HepG2 (cell line): ENCODE measurements around the gene ALB. TPM values are rescaled to one million over a fixed set of nuclear protein-coding genes. Genes with fewer than 3 reads are reported as not detected.

Experiments used
- ATAC-seq: fragments of 200-7000 bp; cut with Tn5 transposase; 3 replicates; pipeline ENCODE4 v1.9.1; 2020; ENCODE audit warnings: mild to moderate bottlenecking, moderate library complexity
- BruUV-seq: library from RNA; stranded (reverse); fragments of 400-500 nt; replicated peaks from 2 replicates; lab custom pipeline; 2021; lab: Mats Ljungman, UMichigan
- CTCF ChIA-PET: fragments of 300-600 bp; formaldehyde crosslinking; extraction: SDS; loops from one replicate; lab custom pipeline; 2021; ENCODE audit warnings: low total read pairs, inconsistent platforms, low intra/inter-chr PET ratio; lab: Yijun Ruan, JAX
- POLR2A ChIA-PET: fragments of 350-600 bp; sonication (Branson Sonifier 250); formaldehyde crosslinking; loops from one replicate; lab custom pipeline; 2020; ENCODE audit warnings: antibody characterized with exemption, inconsistent platforms; lab: Yijun Ruan, JAX
- DNase-seq: peaks from one replicate; pipeline ENCODE4 v3.0.0-alpha.2; 2015; ENCODE audit warnings: low spot score
- FAIRE-seq: peaks from 3 replicates; lab custom pipeline; 2011; peaks lifted over from hg19 to GRCh38; lab: Jason Lieb, UNC
- H2AFZ ChIP-seq: one replicate; pipeline ENCODE4 v1.6.1; 2011; ENCODE audit warnings: low read length, inconsistent platforms
- H3K27ac ChIP-seq: fragments of 300-600 bp; 3 replicates; pipeline ENCODE4 v1.8.0; 2011; ENCODE audit warnings: mixed run types, mild to moderate bottlenecking, mixed read lengths, low read length, inconsistent platforms; ENCODE audit not compliant: insufficient read depth; ENCODE audit errors: extremely low read length
- H3K27me3 ChIP-seq, 2 experiments: fragments of 200-600 bp in 1 of 2; 2 replicates in 1 of 2; 3 replicates in 1 of 2; pipeline versions ENCODE4 v1.6.0 to v1.8.0; 2011; ENCODE audit warnings: low read length in 2 of 2, mild to moderate bottlenecking in 2 of 2, moderate library complexity in 2 of 2, inconsistent platforms in 1 of 2; ENCODE audit not compliant: insufficient read depth in 2 of 2, control insufficient read depth in 1 of 2
- H3K36me3 ChIP-seq, 2 experiments: fragments of 200-600 bp in 1 of 2; replicated peaks in 1 of 2; 2 replicates in 1 of 2; 3 replicates in 1 of 2; pipeline versions ENCODE4 v1.5.1 to v1.8.0; 2011; ENCODE audit warnings: low read length in 2 of 2, inconsistent platforms in 1 of 2; ENCODE audit not compliant: insufficient read depth in 2 of 2, control insufficient read depth in 1 of 2
- H3K4me1 ChIP-seq: 2 replicates; pipeline ENCODE4 v1.5.1; 2012; ENCODE audit warnings: low read length, inconsistent platforms; ENCODE audit not compliant: insufficient read depth
- H3K4me2 ChIP-seq: 2 replicates; pipeline ENCODE4 v1.6.0; 2011; ENCODE audit warnings: low read depth, low read length, inconsistent platforms
- H3K4me3 ChIP-seq, 3 experiments: fragments of 200-600 bp in 1 of 3; sonication (generic), shearing (Covaris generic) in 1 of 3; replicated peaks in 1 of 3; 2 replicates each; pipeline ENCODE4 v1.5.1; 2011 to 2016; ENCODE audit warnings: low read length in 3 of 3, inconsistent platforms in 2 of 3, low read depth in 2 of 3, mild to moderate bottlenecking in 2 of 3, control low read depth in 1 of 3, mixed read lengths in 1 of 3; ENCODE audit not compliant: insufficient read depth in 1 of 3
- H3K79me2 ChIP-seq: one replicate; pipeline ENCODE4 v1.6.1; 2011; ENCODE audit warnings: low read length, inconsistent platforms; ENCODE audit not compliant: insufficient read depth
- H3K9ac ChIP-seq: 2 replicates; pipeline ENCODE4 v1.6.0; 2011; ENCODE audit warnings: mild to moderate bottlenecking, low read depth, low read length, inconsistent platforms; ENCODE audit not compliant: insufficient read depth
- H3K9me3 ChIP-seq: 2 replicates; pipeline ENCODE4 v1.5.1; 2012; ENCODE audit warnings: mild to moderate bottlenecking, low read length
- H4K20me1 ChIP-seq: 2 replicates; pipeline ENCODE4 v1.6.0; 2011; ENCODE audit warnings: inconsistent platforms, mild to moderate bottlenecking, low read length, moderate library complexity; ENCODE audit not compliant: insufficient read depth
- GPN1 ChIP-seq: sonication (generic); formaldehyde crosslinking; IDR thresholded peaks from 2 replicates; pipeline ENCODE4 v1.5.1; 2020; ENCODE audit warnings: missing genetic modification reagents, borderline replicate concordance
- MAFG ChIP-seq: sonication (generic); formaldehyde crosslinking; IDR thresholded peaks from 2 replicates; pipeline ENCODE4 v1.5.1; 2020; ENCODE audit warnings: mild to moderate bottlenecking, missing genetic modification reagents
- MBD4 ChIP-seq: IDR thresholded peaks from 2 replicates; pipeline ENCODE4 v1.6.1; 2012; ENCODE audit warnings: low read length, inconsistent platforms, borderline replicate concordance
- NFATC3 ChIP-seq: sonication (generic); formaldehyde crosslinking; IDR thresholded peaks from 2 replicates; pipeline ENCODE4 v1.5.1; 2020; ENCODE audit warnings: mild to moderate bottlenecking, missing genetic modification reagents
- POLR2AphosphoS5 ChIP-seq: IDR thresholded peaks from 2 replicates; pipeline ENCODE4 v1.6.1; 2012; ENCODE audit warnings: low read depth, low read length
- RBFOX2 ChIP-seq: fragments of 200-400 bp; formaldehyde crosslinking; IDR thresholded peaks from 2 replicates; pipeline ENCODE4 v1.6.1; 2017; ENCODE audit warnings: low read depth, mild to moderate bottlenecking, low read length
- ZBTB43 ChIP-seq: sonication (generic); formaldehyde crosslinking; conservative IDR thresholded peaks from 2 replicates; pipeline ENCODE4 v1.4.0; 2020; ENCODE audit warnings: missing genetic modification reagents
- ZFP37 ChIP-seq: sonication (generic); formaldehyde crosslinking; IDR thresholded peaks from 2 replicates; pipeline ENCODE4 v1.4.0; 2020; ENCODE audit warnings: missing genetic modification reagents, borderline replicate concordance
- ZMYM2 ChIP-seq: sonication (generic); formaldehyde crosslinking; IDR thresholded peaks from 2 replicates; pipeline ENCODE4 v1.8.0; 2022; ENCODE audit warnings: mild to moderate bottlenecking, missing genetic modification reagents
- ZNF367 ChIP-seq: sonication (generic); formaldehyde crosslinking; IDR thresholded peaks from 2 replicates; pipeline ENCODE4 v1.4.0; 2020; ENCODE audit warnings: missing genetic modification reagents, borderline replicate concordance
- ZNF496 ChIP-seq: sonication (generic); formaldehyde crosslinking; IDR thresholded peaks from 2 replicates; pipeline ENCODE4 v1.8.1; 2023; ENCODE audit warnings: mild to moderate bottlenecking, moderate library complexity, missing genetic modification reagents; ENCODE audit not compliant: insufficient replicate concordance
- ZNF530 ChIP-seq: sonication (generic); formaldehyde crosslinking; IDR thresholded peaks from 2 replicates; pipeline ENCODE4 v1.5.0; 2020; ENCODE audit warnings: low read depth, mild to moderate bottlenecking, missing genetic modification reagents
- ZNF589 ChIP-seq: sonication (generic); formaldehyde crosslinking; conservative IDR thresholded peaks from 2 replicates; pipeline ENCODE4 v1.8.0; 2022; ENCODE audit warnings: mild to moderate bottlenecking, moderate library complexity, missing genetic modification reagents
- WGBS: methylation state at CpG from one replicate; pipeline ENCODE4 v1.1.6; 2017; ENCODE audit warnings: low lambda C conversion rate; 5-methylcytosine and 5-hydroxymethylcytosine counted together
- in situ Hi-C: cut with HindIII; loops from 2 replicates; pipeline ENCODE4 v1.10.0; 2017; ENCODE audit warnings: low pct_unique_long_range_greater_than_20kb; ENCODE audit not compliant: extremely low pct_ligation_motif_present
- intact Hi-C: fragments of 100-400 bp; cut with micrococcal nuclease; formaldehyde crosslinking; loops from one replicate; pipeline ENCODE4 v1.10.0; 2022; ENCODE audit not compliant: unreplicated experiment
- polyA plus RNA-seq, 8 experiments: library from polyadenylated mRNA; depleted of rRNA in 3 of 8; stranded (reverse) in 7 of 8; unstranded in 1 of 8; fragments of >200 nt; fragmentation: Illumina TruSeq in 4 of 8; extraction: Trizol in 4 of 8; gene quantifications; 2 replicates each; pipeline versions ENCODE4 v1.2.1 to v1.2.3, GENCODE V29; 2011 to 2016; ENCODE audit warnings: low read depth in 4 of 8, missing spikeins in 1 of 8, mixed read lengths in 1 of 8; ENCODE audit not compliant: insufficient read depth in 1 of 8
- total RNA-seq, 5 experiments: library from RNA; depleted of rRNA; stranded (reverse); fragments of >200 nt; fragmentation: Illumina TruSeq; extraction: Trizol; gene quantifications; 2 replicates each; pipeline ENCODE4 v1.2.3, GENCODE V29; 2016; ENCODE audit warnings: low read depth in 1 of 5
- TF ChIP-seq, protein P1 (sequence below): sonication (generic); formaldehyde crosslinking; IDR thresholded peaks from 2 replicates; pipeline ENCODE4 v1.8.1; 2023; ENCODE audit warnings: mild to moderate bottlenecking, inconsistent platforms, moderate library complexity, missing genetic modification reagents, borderline replicate concordance
- TF ChIP-seq, protein P2 (sequence below): sonication (generic); formaldehyde crosslinking; IDR thresholded peaks from 2 replicates; pipeline ENCODE4 v1.9.0; 2021; ENCODE audit warnings: mild to moderate bottlenecking, missing genetic modification reagents

The ALB gene
- total and polyA plus RNA-seq, 2 of the 13 experiments (the other 11 are each of a cell fraction or from before 2014, with no cell fraction given), result 22,259 to 22,625 TPM

- in situ Hi-C loops (loop anchor here (25.0 kb wide), 1 partner anchor 109 kb away; no protein-coding TSS in a partner anchor), intact Hi-C loops (no loop called here)
- Histone ChIP-seq H3K4me2 (no peak overlapping the region), H3K4me1 (peaks cover 44% of the 10 kb centered on the region), H4K20me1 (peaks cover 27% of the 10 kb centered on the region), H3K36me3 (peaks cover 5 to 44% of the 10 kb centered on the region in 2 experiments), H3K27me3 (no peaks in the 10 kb centered on the region), H3K4me3 (no peak overlapping the region), H3K79me2 (no peaks in the 10 kb centered on the region), H2AFZ (no peak overlapping the region), H3K9me3 (no peaks in the 10 kb centered on the region), H3K27ac (peak overlapping the region; percentile 37), H3K9ac (no peak overlapping the region)
- FAIRE-seq (no peak), DNase-seq (peak; percentile 32), ATAC-seq (peak; percentile 3)
- 72% methylated on average over 2 of the region's 2 CpGs for WGBS
- no TSS peak for BruUV-seq
- CTCF ChIA-PET, result no interaction called here
- POLR2A ChIA-PET, result interaction anchor here (0.7 kb wide), 1 partner anchor 108 kb away, joined by 3 read pairs; no protein-coding TSS in a partner anchor
- TF ChIP-seq GPN1 (CRISPR knock-in tag), result no peak
- no peak for TF ChIP-seq ZNF367 (CRISPR knock-in tag)
- TF ChIP-seq ZBTB43 (CRISPR knock-in tag), result no peak
- TF ChIP-seq ZMYM2 (CRISPR knock-in tag), result no peak
- TF ChIP-seq ZFP37, result no peak
- TF ChIP-seq ZNF530 (CRISPR knock-in tag), result no peak
- TF ChIP-seq ZNF496 (CRISPR knock-in tag), result no peak
- TF ChIP-seq RBFOX2, result peak; percentile 50; the same call in 1 of the 2 replicates
- peak; percentile 79 for TF ChIP-seq POLR2AphosphoS5
- TF ChIP-seq, protein P1, sequence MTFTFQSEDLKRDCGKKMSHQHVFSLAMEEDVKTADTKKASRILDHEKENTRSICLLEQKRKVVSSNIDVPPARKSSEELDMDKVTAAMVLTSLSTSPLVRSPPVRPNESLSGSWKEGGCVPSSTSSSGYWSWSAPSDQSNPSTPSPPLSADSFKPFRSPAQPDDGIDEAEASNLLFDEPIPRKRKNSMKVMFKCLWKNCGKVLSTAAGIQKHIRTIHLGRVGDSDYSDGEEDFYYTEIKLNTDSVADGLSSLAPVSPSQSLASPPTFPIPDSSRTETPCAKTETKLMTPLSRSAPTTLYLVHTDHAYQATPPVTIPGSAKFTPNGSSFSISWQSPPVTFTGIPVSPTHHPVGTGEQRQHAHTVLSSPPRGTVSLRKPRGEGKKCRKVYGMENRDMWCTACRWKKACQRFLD (CRISPR knock-in tag), result no peak
- TF ChIP-seq ZNF589 (CRISPR knock-in tag), result 0 out of 2 replicates have a peak, but pooled peaks have one; percentile 25
- TF ChIP-seq MBD4, result peak; percentile 81
- TF ChIP-seq, protein P2, sequence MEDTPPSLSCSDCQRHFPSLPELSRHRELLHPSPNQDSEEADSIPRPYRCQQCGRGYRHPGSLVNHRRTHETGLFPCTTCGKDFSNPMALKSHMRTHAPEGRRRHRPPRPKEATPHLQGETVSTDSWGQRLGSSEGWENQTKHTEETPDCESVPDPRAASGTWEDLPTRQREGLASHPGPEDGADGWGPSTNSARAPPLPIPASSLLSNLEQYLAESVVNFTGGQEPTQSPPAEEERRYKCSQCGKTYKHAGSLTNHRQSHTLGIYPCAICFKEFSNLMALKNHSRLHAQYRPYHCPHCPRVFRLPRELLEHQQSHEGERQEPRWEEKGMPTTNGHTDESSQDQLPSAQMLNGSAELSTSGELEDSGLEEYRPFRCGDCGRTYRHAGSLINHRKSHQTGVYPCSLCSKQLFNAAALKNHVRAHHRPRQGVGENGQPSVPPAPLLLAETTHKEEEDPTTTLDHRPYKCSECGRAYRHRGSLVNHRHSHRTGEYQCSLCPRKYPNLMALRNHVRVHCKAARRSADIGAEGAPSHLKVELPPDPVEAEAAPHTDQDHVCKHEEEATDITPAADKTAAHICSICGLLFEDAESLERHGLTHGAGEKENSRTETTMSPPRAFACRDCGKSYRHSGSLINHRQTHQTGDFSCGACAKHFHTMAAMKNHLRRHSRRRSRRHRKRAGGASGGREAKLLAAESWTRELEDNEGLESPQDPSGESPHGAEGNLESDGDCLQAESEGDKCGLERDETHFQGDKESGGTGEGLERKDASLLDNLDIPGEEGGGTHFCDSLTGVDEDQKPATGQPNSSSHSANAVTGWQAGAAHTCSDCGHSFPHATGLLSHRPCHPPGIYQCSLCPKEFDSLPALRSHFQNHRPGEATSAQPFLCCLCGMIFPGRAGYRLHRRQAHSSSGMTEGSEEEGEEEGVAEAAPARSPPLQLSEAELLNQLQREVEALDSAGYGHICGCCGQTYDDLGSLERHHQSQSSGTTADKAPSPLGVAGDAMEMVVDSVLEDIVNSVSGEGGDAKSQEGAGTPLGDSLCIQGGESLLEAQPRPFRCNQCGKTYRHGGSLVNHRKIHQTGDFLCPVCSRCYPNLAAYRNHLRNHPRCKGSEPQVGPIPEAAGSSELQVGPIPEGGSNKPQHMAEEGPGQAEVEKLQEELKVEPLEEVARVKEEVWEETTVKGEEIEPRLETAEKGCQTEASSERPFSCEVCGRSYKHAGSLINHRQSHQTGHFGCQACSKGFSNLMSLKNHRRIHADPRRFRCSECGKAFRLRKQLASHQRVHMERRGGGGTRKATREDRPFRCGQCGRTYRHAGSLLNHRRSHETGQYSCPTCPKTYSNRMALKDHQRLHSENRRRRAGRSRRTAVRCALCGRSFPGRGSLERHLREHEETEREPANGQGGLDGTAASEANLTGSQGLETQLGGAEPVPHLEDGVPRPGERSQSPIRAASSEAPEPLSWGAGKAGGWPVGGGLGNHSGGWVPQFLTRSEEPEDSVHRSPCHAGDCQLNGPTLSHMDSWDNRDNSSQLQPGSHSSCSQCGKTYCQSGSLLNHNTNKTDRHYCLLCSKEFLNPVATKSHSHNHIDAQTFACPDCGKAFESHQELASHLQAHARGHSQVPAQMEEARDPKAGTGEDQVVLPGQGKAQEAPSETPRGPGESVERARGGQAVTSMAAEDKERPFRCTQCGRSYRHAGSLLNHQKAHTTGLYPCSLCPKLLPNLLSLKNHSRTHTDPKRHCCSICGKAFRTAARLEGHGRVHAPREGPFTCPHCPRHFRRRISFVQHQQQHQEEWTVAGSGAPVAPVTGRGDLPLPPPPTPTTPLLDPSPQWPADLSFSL (CRISPR knock-in tag), result no peak
- TF ChIP-seq MAFG (CRISPR knock-in tag), result no peak
- TF ChIP-seq NFATC3, result no peak
These were observed 49.0 kb downstream of the ALB start for GRCh38 chr4:73452953-73453700.
